22Rv1 (cell line): ENCODE measurements around the gene KCNIP3.

Source experiments
- H3K27ac ChIP-seq: fragments of 450-650 bp; 2 replicates; pipeline ENCODE4 v1.5.1; 2017
- ZFX ChIP-seq: fragments of 450-650 bp; IDR thresholded peaks from 2 replicates; pipeline ENCODE4 v1.6.1; 2017; ENCODE audit warnings: antibody characterized with exemption, borderline replicate concordance
- TF ChIP-seq, protein P1 (sequence below): fragments of 450-650 bp; IDR thresholded peaks from 2 replicates; pipeline ENCODE4 v1.5.1; 2017; ENCODE audit warnings: mild to moderate bottlenecking

Gene KCNIP3

DNA sequence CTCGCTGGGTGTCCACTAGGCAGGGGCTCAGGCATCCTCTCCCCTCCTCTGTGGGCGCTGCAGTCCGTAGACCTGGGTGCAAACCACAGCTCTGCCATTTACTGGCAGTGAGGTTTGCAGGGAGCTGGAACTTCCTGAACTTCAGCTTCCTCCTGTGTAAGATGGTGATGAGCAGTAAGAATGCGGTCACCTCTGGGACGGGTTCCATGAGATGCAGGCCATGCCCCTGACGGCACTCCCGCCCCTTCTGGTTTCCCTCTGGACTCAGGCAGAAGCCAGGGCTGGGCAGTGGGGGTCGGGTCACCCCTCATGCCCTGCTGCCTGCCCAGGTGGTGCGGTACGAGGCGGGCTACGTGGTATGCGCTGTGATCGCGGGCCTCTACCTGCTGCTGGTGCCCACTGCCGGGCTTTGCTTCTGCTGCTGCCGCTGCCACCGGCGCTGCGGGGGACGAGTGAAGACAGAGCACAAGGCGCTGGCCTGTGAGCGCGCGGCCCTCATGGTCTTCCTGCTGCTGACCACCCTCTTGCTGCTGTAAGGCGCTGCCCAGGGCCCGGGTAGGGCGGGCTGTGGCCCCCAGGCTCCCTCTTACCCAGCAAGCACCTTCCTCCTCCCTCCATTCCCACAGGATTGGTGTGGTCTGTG is 21.4 kb upstream of the KCNIP3 start:
- no peak for TF ChIP-seq ZFX
- TF ChIP-seq, protein P1, sequence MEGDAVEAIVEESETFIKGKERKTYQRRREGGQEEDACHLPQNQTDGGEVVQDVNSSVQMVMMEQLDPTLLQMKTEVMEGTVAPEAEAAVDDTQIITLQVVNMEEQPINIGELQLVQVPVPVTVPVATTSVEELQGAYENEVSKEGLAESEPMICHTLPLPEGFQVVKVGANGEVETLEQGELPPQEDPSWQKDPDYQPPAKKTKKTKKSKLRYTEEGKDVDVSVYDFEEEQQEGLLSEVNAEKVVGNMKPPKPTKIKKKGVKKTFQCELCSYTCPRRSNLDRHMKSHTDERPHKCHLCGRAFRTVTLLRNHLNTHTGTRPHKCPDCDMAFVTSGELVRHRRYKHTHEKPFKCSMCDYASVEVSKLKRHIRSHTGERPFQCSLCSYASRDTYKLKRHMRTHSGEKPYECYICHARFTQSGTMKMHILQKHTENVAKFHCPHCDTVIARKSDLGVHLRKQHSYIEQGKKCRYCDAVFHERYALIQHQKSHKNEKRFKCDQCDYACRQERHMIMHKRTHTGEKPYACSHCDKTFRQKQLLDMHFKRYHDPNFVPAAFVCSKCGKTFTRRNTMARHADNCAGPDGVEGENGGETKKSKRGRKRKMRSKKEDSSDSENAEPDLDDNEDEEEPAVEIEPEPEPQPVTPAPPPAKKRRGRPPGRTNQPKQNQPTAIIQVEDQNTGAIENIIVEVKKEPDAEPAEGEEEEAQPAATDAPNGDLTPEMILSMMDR: no peak
- peak overlapping the region; percentile 92 for H3K27ac ChIP-seq

DNA sequence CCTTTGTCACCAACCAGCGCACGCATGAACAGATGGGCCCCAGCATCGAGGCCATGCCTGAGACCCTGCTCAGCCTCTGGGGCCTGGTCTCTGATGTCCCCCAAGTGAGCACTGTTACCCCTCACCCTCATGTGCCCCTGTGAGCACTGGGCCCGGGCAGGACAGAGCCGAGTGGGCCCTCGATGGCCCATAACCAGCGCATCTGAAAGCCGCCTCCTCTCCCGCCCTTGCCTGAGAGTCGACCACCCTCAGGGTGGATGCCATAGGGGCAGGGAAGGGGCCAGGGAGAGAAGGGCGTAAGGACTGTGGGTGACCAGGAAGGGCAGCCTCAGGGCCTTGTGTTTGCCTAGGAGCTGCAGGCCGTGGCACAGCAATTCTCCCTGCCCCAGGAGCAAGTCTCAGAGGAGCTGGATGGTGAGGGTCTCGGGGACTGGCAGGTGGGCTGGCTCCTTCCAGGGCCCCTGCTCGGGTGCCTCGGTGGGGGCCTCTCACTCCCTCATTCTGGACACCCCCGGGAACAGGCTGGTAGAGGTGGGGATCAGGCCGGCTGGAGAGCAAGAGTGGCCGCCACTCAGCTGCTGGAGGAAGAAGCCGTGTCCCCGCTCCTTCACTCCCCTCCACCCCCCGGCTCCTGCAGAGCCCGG is 20.8 kb upstream of the KCNIP3 start:
- H3K27ac ChIP-seq: peak overlapping the region; percentile 92
- no peak for TF ChIP-seq ZFX
- TF ChIP-seq, protein P1: no peak

DNA sequence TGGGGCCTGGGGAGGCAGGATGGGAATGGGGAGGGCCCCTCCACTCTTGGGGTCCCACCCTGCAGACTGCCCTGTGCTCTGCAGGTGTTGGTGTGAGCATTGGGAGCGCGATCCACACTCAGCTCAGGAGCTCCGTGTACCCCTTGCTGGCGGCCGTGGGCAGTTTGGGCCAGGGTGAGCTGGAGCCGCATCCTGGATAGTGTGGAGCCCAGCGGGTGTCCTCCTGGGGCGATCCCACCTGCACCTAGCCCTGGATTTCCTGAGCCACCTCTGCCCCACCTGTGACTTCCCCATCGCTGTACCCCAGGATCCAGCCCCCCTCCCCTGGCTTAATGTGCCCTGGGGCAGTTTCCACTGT is 20.3 kb upstream of the KCNIP3 start:
- TF ChIP-seq ZFX: no peak
- TF ChIP-seq, protein P1: no peak
- peak overlapping the region; percentile 92 for H3K27ac ChIP-seq

DNA sequence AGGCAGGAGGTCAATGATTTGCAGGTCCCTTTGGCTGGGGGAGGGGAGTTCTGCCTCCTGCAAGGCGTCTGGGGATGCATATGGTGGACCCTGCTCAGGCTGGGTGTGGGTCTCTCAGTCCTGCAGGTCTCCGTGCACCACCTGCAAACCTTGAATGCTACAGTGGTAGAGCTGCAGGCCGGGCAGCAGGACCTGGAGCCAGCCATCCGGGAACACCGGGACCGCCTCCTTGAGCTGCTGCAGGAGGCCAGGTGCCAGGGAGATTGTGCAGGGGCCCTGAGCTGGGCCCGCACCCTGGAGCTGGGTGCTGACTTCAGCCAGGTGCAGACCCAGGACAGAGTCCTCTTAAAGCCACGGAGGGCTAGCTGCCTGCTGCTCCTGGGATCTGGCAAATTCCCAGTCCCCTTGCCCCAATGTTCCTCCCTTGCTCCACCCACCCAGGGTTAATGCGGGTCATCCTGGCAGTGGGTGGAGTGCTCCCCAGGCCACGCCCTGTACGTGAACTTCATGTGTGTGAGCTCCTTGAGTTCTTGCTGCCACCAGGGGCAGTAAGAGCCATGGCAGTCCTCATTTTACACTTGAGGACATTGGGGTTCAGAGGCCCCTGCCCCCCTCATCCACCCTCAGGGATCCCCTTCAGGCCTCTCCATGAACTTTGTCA is 19.8 kb upstream of the KCNIP3 start:
- peak overlapping the region; percentile 92 for H3K27ac ChIP-seq
- TF ChIP-seq ZFX: no peak
- TF ChIP-seq, protein P1: peak; percentile 74

DNA sequence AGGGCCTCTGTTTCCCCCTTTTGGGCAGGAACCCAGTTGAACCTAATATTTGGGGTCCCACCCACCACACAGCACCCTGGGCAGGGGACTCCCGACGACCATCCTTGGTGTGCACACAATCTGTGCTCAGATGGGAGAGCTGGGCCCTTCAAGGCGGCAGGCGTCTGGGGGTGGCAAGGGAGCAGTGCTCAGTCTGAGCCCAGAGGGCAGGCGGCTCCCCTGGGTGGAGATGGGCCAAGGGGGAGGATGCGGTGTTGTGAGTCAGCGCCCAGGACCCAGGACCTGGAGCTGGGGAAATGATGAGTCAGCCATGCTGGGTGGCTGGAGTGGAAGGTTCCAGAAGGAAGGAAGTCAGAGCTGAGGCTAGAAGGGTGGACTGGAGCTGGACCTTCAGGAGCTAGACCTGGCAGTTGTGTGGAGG is 19.1 kb upstream of the KCNIP3 start:
- no peak for TF ChIP-seq ZFX
- TF ChIP-seq, protein P1: no peak
- H3K27ac ChIP-seq: peak overlapping the region; percentile 92

DNA sequence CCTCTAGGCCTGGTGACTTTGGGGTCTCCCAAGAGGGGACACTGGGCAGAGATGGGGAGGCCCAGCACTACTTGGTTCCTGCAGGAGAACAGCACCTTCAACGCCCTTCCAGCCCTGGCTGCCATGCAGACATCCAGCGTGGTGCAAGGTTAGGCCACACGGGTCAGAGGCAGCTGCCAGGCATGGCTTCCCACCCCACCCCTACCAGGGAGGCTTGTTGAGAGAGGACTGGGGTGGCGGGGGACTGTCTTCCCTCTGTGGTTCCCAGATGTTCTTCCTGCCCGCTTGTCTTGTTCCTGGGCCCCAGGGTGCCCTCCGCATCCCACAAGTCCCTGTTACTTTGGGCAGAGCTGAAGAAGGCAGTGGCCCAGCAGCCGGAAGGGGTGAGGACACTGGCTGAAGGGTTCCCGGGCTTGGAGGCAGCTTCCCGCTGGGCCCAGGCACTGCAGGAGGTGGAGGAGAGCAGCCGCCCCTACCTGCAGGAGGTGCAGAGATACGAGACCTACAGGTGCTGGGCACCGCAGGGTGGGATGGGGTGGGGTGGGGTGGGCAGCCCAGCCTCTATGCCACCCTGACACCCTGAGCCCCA is 18.4 kb upstream of the KCNIP3 start:
- no peak overlapping the region for H3K27ac ChIP-seq

More for the DNA sequence above, 18.4 kb upstream of the KCNIP3 start:
- TF ChIP-seq, protein P1: no peak
- TF ChIP-seq ZFX: no peak
